Measurements from ENCODE around the gene ENDOU. TPM values are rescaled to one million over a fixed set of nuclear protein-coding genes. Genes with fewer than 3 reads are reported as not detected.

Gene ENDOU
- total RNA-seq, 1 donor from 2014 or later: not detected

GRCh38 chr12:47767216-47767724 is 42.0 kb upstream of the ENDOU start:
- TF ChIP-seq CTCF (IDR thresholded peaks at IDR 0.05): peak; percentile 37 to 56 (median 39)
- Histone ChIP-seq H3K4me1 (peaks cover 0 to 8% of the 10 kb centered on the region in 2 donors), H3K4me3 (no peak overlapping the region), H3K27ac (no peak overlapping the region), H3K36me3 (no peaks in the 10 kb centered on the region), H3K27me3 (no peaks in the 10 kb centered on the region), H3K9me3 (no peaks in the 10 kb centered on the region)
- DNase-seq (ENCODE audit: low spot score in 2 of 2): no peak
- intact Hi-C loops (cut with DNase I): loop anchor here (1.0 kb wide), 2 partner anchors 25 to 52 kb away; no protein-coding TSS in a partner anchor

- TF ChIP-seq CTCF (IDR thresholded peaks at IDR 0.05): no peak
- intact Hi-C loops (cut with DNase I): loop anchor here (1.0 kb wide), 2 partner anchors 24 to 51 kb away; no protein-coding TSS in a partner anchor
- no peaks in the 10 kb centered on the region for H3K36me3 ChIP-seq
- no peak for DNase-seq (ENCODE audit: low spot score in 2 of 2)
- H3K27me3 ChIP-seq: no peaks in the 10 kb centered on the region
- H3K9me3 ChIP-seq: no peaks in the 10 kb centered on the region
- H3K4me3 ChIP-seq: no peak overlapping the region
- peaks cover 0 to 8% of the 10 kb centered on the region in 2 donors for H3K4me1 ChIP-seq
- H3K27ac ChIP-seq: no peak overlapping the region
These were observed 41.4 kb upstream of the ENDOU start for GRCh38 chr12:47766502-47767215.

- intact Hi-C loops (cut with DNase I): no loop called here
- peak overlapping the region in 1 of 2 donors; percentile 16 for H3K27ac ChIP-seq
These were observed 38.4 kb upstream of the ENDOU start for GRCh38 chr12:47763481-47764346.

GRCh38 chr12:47762850-47763465 is 37.7 kb upstream of the ENDOU start:
- H3K27ac ChIP-seq: no peak overlapping the region
- no peak overlapping the region for H3K4me3 ChIP-seq
- H3K36me3 ChIP-seq: no peaks in the 10 kb centered on the region
- TF ChIP-seq CTCF (IDR thresholded peaks at IDR 0.05): no peak
- no peaks in the 10 kb centered on the region for H3K27me3 ChIP-seq
- no peak for DNase-seq (ENCODE audit: low spot score in 2 of 2)
- intact Hi-C loops (cut with DNase I): no loop called here
- peaks cover 4 to 15% of the 10 kb centered on the region in 2 donors for H3K4me1 ChIP-seq
- no peaks in the 10 kb centered on the region for H3K9me3 ChIP-seq

More at GRCh38 chr12:47763481-47764346, 38.4 kb upstream of the ENDOU start:
- Histone ChIP-seq H3K9me3 (no peaks in the 10 kb centered on the region), H3K4me3 (no peak overlapping the region), H3K36me3 (no peaks in the 10 kb centered on the region), H3K27me3 (no peaks in the 10 kb centered on the region), H3K4me1 (peaks cover 0 to 15% of the 10 kb centered on the region in 2 donors)
- TF ChIP-seq CTCF (IDR thresholded peaks at IDR 0.05): no peak
- no peak for DNase-seq (ENCODE audit: low spot score in 2 of 2)
